Activated B cell treated with CpG ODN at 0.5 μM for 24 hours (primary cell): ENCODE measurements around the gene NUDCD3. TPM values are rescaled to one million over a fixed set of nuclear protein-coding genes. Genes with fewer than 3 reads are reported as not detected.

Source experiments
- ATAC-seq: fragments of 200-7000 bp; cut with Tn5 transposase; one replicate; pipeline ENCODE4 v1.10.0; 2021; ENCODE audit warnings: low read depth, mild to moderate bottlenecking, moderate library complexity
- CTCF ChIA-PET: fragments of 350-600 bp; sonication (Branson Sonifier 250); formaldehyde crosslinking; loops from one replicate; lab custom pipeline; 2021; ENCODE audit warnings: antibody characterized with exemption; lab: Charles Lee
- POLR2A ChIA-PET: fragments of 350-600 bp; sonication (Branson Sonifier 250); formaldehyde crosslinking; loops from one replicate; lab custom pipeline; 2021; ENCODE audit warnings: antibody characterized with exemption; lab: Charles Lee
- DNase-seq: peaks from one replicate; pipeline ENCODE4 v3.0.0; 2022
- H3K27ac Mint-ChIP-seq: one replicate; pipeline ENCODE4 v1.8.0; 2020; ENCODE audit warnings: mixed read lengths
- H3K27me3 Mint-ChIP-seq: one replicate; pipeline ENCODE4 v1.8.0; 2021; ENCODE audit warnings: mixed read lengths
- H3K36me3 Mint-ChIP-seq: one replicate; pipeline ENCODE4 v1.8.0; 2021; ENCODE audit warnings: low read depth, mixed read lengths
- H3K4me1 Mint-ChIP-seq: one replicate; pipeline ENCODE4 v1.8.0; 2021; ENCODE audit warnings: mixed read lengths
- H3K4me3 Mint-ChIP-seq: one replicate; pipeline ENCODE4 v1.8.0; 2020; ENCODE audit warnings: mild to moderate bottlenecking, mixed read lengths
- H3K9me3 Mint-ChIP-seq: one replicate; pipeline ENCODE4 v1.8.0; 2020; ENCODE audit warnings: mixed read lengths
- intact Hi-C: fragments of 100-400 bp; cut with micrococcal nuclease; formaldehyde crosslinking; loops from one replicate; pipeline ENCODE4 v1.15.1; 2024
- total RNA-seq: library from RNA; stranded (reverse); gene quantifications from 2 replicates; pipeline ENCODE4 v1.2.3, GENCODE V29; 2022
- TF ChIP-seq, protein P1 (sequence below): fragments of 200-600 bp; IDR thresholded peaks from one replicate; pipeline ENCODE4 v1.8.0; 2022; ENCODE audit warnings: antibody characterized with exemption, mild to moderate bottlenecking

The NUDCD3 gene
- total RNA-seq, 1 donor from 2014 or later, result 85.1 TPM

DNA sequence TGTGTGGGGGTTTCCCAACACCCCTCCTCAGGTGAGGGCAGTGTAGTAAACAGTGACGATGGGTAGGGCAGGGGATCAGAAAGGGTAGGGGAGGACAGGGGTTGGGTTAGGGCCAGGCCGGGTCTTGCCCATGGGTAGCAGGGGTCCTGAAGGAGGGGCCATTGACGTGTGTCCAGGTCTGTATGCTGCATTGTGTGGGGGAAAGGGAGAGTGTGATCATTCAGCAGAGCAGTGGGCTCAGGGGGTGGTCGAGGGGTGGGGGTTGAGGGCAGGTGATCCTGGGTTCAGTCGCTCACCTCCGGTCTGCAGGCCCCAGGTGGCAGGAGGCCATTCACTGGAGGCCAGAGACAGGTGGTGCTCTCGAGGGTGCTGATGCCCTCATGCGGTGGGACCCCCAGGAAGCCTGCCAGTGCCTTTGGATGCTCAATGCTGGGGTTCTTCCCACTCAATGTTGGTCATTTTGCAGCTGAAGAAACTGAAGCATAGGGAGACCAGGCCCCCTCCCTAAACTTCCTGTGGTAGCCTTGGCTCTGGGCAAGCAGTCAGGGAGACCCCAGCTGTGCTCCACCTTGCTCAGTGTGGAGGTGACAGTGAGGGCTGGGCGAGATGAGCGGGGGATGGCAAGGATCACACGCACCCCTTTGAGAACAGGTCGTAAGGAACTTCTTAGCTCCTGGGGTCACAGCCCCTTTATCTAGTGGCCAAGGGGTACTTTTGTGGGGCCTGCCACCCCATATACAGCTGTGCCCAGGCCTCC is 116.3 kb downstream of the NUDCD3 start:
- peaks cover 12% of the 10 kb centered on the region for H3K27me3 Mint-ChIP-seq
- H3K9me3 Mint-ChIP-seq, result peaks cover 4% of the 10 kb centered on the region
- H3K4me3 Mint-ChIP-seq, result no peak overlapping the region
- ATAC-seq (no peak), DNase-seq (no peak)
- TF ChIP-seq, protein P1, sequence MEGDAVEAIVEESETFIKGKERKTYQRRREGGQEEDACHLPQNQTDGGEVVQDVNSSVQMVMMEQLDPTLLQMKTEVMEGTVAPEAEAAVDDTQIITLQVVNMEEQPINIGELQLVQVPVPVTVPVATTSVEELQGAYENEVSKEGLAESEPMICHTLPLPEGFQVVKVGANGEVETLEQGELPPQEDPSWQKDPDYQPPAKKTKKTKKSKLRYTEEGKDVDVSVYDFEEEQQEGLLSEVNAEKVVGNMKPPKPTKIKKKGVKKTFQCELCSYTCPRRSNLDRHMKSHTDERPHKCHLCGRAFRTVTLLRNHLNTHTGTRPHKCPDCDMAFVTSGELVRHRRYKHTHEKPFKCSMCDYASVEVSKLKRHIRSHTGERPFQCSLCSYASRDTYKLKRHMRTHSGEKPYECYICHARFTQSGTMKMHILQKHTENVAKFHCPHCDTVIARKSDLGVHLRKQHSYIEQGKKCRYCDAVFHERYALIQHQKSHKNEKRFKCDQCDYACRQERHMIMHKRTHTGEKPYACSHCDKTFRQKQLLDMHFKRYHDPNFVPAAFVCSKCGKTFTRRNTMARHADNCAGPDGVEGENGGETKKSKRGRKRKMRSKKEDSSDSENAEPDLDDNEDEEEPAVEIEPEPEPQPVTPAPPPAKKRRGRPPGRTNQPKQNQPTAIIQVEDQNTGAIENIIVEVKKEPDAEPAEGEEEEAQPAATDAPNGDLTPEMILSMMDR, result no peak
- ChIA-PET CTCF (interaction anchor here (0.9 kb wide), 1 partner anchor 191 kb away, joined by 3 read pairs; no protein-coding TSS in a partner anchor), POLR2A (no interaction called here)
- peaks cover 19% of the 10 kb centered on the region for H3K4me1 Mint-ChIP-seq
- H3K36me3 Mint-ChIP-seq, result no peaks in the 10 kb centered on the region
- H3K27ac Mint-ChIP-seq, result no peak overlapping the region
- intact Hi-C loops, result no loop called here

DNA sequence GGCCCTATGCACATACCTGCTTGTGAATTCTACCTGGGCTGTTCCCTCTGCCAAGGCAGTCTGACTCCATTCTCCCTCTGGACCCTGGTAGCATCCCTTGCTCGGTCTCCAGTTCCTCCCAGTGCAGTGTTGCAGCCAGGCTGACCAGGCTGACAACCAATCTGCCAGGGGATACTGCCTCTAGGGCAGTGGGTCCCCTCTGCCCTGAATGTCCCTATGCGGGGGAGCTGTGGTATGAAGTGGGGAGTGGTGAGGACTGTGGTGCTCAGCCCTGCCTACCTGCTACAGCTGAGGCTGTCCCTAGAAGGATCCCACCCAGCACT is 117.1 kb downstream of the NUDCD3 start:
- Mint-ChIP-seq H3K36me3 (no peaks in the 10 kb centered on the region), H3K9me3 (peaks cover 7% of the 10 kb centered on the region), H3K4me1 (peaks cover 19% of the 10 kb centered on the region), H3K4me3 (no peak overlapping the region), H3K27me3 (peaks cover 15% of the 10 kb centered on the region), H3K27ac (no peak overlapping the region)
- ChIA-PET POLR2A (no interaction called here), CTCF (interaction anchor here (0.9 kb wide), 1 partner anchor 192 kb away, joined by 3 read pairs; no protein-coding TSS in a partner anchor)
- TF ChIP-seq, protein P1, result no peak
- intact Hi-C loops, result no loop called here
- ATAC-seq, result no peak
- DNase-seq, result no peak

DNA sequence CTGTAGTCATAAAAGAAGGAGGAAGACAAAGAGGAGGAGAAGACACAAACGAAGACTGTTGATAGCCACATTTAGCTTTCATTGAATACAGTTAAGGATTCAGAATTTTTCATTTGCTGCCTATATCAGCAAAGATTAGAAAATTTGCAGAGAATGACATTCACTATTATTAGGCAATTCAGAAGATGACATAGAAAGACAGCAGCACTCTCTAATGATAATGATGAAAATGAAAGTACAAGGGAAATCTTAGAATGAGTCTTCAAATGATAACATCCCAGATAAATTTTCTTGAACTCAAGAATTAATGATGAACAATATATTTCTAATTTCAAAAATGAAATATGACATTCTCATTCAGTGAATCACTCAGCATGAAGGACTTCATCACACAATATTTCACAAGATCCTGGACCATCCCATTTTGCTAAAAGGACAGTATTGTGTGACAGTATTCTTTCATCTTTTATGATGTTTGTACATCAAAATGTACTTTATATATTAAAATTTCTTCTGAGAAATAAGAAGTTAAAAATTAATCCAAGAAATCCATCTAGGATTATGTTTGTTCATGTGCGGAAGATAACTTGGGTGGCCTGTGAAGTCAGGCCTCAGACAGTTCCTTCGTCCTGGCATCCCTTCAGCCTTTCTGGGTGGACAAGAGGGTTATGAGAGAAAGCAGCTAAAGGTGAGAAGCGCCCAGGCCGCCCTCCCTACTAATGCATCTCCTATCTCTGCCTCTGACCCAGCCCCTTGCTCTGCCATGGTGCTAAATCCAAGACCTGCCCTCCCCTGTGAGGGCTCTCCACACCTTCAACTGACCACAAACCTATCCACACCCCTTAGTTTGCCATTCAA is 117.7 kb downstream of the NUDCD3 start:
- CTCF ChIA-PET, result no interaction called here
- no peak overlapping the region for H3K4me3 Mint-ChIP-seq

DNA sequence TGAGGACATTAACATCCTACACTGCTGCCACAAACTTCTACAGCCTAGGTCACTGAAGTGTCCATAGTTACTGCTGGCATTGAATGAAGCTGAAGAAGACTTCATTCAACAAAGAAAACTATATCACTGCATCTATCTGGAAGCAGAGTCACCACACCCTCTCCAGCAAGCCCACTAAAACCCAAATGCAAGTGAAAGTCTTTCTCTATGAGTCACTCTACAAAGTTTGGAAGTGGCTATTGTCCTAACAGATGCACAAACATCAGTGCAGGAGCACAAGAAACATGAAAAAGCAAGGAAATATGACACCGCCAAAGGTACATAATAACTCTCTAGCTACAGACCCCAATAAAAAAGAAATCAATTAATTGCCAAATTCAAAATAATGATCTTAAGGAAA is 121.6 kb downstream of the NUDCD3 start:
- H3K4me1 Mint-ChIP-seq, result no peaks in the 10 kb centered on the region
- ATAC-seq, result no peak
- no peak for DNase-seq
- intact Hi-C loops, result no loop called here
- H3K27ac Mint-ChIP-seq, result no peak overlapping the region
- no peak overlapping the region for H3K4me3 Mint-ChIP-seq
- POLR2A ChIA-PET, result no interaction called here
- H3K27me3 Mint-ChIP-seq, result peaks cover 29% of the 10 kb centered on the region
- CTCF ChIA-PET, result interaction anchor here (1.6 kb wide), 1 partner anchor 128 kb away, joined by 4 read pairs; no protein-coding TSS in a partner anchor
- TF ChIP-seq, protein P1, result no peak
- H3K36me3 Mint-ChIP-seq, result no peaks in the 10 kb centered on the region
- peaks cover 7% of the 10 kb centered on the region for H3K9me3 Mint-ChIP-seq

More for the DNA sequence above, 117.7 kb downstream of the NUDCD3 start:
- Mint-ChIP-seq H3K27ac (no peak overlapping the region), H3K36me3 (no peaks in the 10 kb centered on the region), H3K9me3 (peaks cover 7% of the 10 kb centered on the region), H3K4me1 (peaks cover 13% of the 10 kb centered on the region), H3K27me3 (peaks cover 19% of the 10 kb centered on the region)
- POLR2A ChIA-PET, result no interaction called here
- intact Hi-C loops, result no loop called here
- TF ChIP-seq, protein P1, result no peak
- no peak for ATAC-seq
- no peak for DNase-seq

DNA sequence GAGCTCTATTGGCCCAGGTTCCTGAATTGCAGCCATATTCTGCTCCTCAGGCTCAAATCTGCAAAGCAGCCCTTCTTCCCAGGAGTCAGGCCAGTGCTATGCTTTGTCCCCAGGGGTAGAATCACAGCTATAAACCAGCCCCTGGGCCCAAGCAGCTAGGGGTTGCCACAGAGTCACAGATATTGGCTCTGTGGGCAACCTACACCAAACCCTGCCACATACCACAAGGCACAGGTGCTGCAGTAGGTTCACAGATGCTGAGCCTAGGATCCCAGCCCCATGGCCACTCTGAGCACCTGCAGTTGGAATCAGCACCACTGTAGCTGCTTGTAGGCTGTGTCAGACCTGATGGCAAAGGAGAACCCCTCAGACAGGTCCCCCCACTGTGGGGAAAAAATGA is 122.0 kb downstream of the NUDCD3 start:
- POLR2A ChIA-PET, result no interaction called here
- Mint-ChIP-seq H3K27me3 (peaks cover 29% of the 10 kb centered on the region), H3K4me1 (no peaks in the 10 kb centered on the region), H3K27ac (no peak overlapping the region), H3K4me3 (no peak overlapping the region), H3K9me3 (peaks cover 7% of the 10 kb centered on the region), H3K36me3 (no peaks in the 10 kb centered on the region)
- CTCF ChIA-PET, result interaction anchor here (1.6 kb wide), 1 partner anchor 127 kb away, joined by 4 read pairs; no protein-coding TSS in a partner anchor
- DNase-seq, result no peak
- TF ChIP-seq, protein P1, result no peak
- ATAC-seq, result no peak
- intact Hi-C loops, result no loop called here
